ENCODE data around the gene C10orf67.
"Not testable (repeated sequence)": the region's sequence is repeated elsewhere in the genome, so short reads cannot be mapped to it uniquely, and the experiment has no call there.

The C10orf67 gene

DNA sequence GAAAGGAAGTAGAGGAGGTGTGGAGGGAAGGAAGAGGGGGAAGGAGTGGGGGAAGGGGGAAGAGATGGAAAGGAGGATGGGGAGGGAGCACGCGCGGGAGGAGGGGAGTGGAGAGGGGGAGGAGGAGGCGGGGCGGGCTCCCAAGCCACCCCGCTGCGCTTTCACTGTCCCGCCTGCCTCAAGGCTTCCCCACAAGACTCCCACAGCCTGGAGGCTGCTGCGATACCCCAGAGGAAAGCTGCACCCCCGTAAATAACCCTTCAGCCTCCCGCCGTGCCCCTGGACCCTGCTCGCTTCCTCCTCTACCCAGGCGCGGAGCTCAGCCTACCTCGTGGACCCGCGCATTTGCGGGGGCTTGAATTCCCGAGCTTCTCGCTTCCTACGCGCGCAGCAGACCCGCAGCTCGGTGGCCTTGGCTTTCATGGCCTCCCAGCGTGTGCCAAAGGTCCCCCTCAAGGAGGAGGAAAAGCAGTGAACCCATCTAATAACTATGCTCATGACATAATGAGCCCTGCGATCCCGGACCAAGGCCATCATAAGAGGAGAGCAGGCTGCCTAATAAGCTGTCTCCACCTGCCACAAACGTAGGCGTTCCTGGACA, at the start of gene C10orf67:
TSS of gene C10orf67 (minus strand) at position 557 of the 601 bp plus-strand sequence. CDS start at position 534, 23 bp downstream.
- peak; percentile 23 for DNase-seq

DNA sequence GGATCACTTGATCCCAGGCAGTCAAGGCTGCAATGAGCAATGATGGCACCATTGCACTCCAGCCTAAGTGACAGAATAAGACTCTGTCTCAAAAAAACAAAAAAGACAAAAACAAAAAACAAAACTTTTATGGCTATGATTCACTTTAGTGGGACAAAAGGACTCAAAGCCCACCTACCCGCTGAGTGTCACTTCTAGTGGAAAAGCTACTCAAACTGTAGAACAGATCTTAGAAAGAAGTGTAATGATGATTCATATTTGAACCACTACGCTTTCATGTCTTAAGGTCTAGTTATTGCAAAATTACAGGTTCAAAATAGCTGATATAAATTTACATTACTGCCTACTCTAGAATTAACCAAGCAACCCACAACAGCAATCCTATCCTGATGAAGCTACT, 47.2 kb upstream of the C10orf67 start:
- no peak for DNase-seq

DNA sequence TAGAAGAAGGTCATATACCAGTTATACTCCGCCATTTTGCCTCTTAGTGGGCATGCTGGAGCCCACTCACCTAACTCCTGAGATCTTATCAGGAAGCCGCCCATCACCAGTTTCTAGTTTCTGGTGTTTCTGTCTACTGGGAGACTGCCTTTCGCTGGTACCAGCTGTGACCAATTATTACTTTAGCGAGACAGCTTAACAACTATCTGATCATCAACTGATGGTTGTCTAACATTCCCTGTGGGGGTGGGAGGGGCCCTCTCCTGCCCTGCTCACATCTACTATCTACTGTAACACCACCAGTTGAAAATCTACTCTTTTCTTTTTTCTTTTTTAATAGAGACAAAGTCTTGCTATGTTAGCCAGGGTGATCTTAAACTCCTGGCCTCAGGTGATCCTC, 46.2 kb upstream of the C10orf67 start:
- DNase-seq, result no peak

DNA sequence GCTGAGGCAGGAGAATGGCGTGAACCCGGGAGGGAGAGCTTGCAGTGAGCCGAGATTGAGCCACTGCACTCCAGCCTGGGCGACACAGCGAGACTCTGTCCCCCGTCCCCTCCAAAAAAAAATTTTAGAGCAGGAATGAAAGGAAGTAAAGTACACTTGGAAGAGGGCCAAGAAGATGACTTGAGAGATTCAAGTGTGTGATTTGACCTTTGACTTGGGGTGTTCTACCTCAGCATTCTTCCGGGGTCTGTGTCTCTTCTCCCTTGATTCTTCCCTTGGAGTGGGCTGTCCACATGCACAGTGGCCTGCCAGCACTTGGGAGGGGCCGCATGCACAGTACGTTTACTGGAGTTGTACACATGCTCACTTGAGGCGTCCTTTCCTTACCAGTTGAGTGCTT, 45.8 kb upstream of the C10orf67 start:
- not testable (repeated sequence) for DNase-seq

DNA sequence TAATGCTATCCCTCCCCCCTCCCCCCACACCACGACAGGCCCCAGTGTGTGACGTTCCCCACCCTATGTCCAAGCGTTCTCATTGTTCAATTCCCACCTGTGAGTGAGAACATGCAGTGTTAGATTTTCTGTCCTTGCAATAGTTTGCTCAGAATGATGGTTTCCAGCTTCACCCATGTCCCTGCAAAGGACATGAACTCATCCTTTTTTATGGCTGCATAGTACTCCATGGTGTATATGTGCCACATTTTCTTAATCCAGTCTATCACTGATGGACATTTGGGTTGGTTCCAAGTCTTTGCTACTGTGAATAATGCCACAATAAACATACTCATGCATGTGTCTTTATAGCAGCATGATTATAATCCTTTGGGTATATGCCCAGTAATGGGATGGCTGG, 42.9 kb upstream of the C10orf67 start:
- not testable (repeated sequence) for DNase-seq

DNA sequence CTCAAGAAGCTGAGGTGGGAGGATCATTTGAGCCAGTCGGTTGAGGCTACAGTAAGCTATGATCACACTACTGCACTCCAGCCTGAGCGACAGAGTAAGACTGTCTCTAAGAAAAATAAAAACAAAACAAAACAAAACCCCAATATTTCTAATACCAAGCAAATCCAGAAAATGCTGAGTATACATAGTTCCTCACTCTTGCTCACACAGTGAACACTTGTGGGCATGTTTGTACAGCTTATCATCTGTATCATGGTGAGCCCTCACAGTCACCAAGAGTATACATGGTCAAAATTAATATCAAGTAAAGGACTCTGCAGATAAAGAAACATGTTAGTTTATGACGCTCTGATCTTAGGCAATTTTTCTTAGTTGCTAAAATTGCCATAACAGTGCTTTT, 41.5 kb upstream of the C10orf67 start:
- no peak for DNase-seq

DNA sequence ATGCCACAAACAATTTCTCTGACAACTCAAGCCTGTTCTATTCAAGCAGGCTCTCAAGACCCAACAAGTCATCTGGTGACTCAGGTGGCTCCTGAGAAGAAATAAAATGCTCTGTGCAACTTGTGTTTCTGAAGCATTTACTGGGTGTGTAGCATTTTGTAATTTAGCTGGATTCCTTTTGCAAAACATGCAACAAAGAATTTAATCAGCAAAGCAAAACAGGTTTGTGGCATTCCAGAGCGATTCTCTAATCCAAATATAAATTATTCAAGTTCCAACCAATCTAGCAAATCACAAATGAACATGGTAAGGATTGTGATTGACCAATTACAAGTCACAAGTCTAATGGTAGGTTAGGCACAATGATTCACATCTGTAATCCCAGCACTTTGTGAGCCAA, 39.8 kb upstream of the C10orf67 start:
- DNase-seq, result no peak

DNA sequence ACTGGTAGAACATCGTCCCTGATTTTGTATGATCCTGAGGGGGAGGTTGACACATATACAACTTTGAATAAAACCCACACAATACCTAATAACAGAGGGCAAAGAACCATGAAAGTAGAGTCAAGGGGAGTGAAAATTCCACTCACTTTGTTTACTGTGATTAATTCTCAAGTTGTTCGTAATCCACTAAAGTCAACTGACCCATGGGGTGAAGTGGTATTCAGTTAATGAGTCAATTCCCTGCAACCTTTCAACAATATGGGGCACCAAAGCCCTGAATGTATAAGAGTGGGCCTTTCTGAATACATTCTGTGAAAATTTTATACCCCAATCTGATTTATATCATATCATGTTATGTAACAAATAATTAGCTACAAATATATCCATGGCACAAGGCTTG, 39.0 kb upstream of the C10orf67 start:
- DNase-seq, result no peak

DNA sequence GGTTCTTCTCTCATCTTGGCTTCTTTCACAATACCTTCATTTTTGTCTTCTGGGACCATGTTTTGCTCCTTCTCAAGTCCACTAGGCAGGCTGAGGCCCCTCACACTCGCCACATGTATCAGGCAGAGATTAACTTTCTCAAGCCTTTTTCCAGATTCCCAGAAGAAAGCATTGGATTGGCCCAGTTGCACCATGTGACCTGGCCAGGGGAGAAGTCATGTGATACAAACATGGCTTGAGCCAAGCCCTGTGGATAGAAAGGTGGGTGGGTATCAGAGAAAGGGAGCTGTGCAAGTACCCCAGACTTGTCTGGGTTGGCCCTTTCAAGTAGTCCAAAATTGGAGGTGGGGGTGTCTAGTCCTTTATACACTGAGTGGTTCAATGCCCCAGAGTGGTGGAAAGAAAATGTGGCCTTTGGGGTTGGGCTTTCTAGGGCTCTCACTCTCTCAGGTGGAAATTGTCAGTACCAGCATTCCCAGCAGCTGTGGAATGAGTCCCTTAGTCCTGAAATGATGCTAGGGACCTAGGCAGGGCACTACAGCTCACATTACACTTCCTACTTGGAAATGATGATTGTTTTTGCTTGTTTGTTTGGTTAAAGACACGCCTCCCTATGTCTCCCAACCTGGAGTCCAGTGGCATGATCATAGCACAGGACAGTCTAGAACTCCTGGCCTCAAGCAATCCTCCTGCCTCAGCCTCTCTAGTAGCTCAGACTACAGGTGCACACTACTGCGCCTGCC, 36.9 kb upstream of the C10orf67 start:
- DNase-seq, result no peak

DNA sequence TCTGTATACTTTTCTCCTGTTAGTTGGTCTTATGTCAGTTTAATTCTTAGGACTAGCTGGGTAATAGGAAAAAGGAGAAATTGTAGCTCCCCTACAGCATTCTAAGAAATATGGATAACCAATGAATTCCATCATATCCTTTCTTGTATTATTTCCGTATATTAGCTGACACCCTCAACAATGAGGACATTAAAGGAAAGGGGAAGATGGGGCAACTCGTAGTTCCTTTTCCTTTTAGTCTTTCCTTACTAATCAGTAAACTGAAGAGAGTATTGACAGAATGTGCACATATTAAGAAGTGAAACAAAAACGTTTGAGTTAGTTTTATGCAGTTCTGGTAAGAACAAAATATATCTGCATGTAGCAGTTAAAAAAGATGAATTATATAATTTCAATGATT, 35.1 kb upstream of the C10orf67 start:
- DNase-seq, result no peak

DNA sequence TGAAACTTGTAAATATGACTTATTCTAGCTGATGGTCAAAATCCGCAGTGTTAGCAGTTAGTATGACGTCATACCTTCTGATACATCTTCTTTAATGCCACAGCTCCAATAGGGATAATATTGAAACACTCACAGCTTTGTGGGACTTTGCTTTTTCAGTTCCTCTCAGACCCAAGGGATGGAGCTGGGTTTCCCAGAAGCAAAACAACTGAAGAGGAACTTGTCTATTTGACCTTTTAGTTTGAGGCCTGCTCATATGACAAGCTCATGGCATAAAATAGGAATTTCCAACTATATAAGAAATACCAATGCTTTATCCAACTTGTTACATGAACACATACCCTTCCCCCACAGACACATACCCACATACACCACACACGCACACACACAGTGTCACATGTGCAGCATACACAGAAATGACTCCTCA, 31.6 kb upstream of the C10orf67 start:
- peak; percentile 43 for DNase-seq

DNA sequence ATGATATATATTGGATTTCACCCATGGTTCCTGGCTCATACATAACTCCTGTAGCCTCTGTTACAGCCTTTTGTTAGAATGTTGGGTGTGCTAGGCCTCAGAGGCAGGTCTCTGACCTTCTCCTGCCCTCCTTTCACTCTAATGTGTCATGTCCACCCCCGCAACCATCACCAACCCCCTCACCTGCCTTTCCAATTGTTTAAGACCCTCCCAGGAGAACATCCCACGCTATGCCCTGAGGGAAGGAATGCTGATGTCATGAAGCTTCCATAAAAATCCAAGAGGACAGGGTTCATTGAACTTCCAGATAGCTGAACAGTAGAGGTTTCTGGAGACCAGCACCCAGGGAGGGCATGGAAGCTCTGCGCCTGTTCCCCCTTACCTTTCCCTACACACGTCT, 30.8 kb upstream of the C10orf67 start:
- no peak for DNase-seq

DNA sequence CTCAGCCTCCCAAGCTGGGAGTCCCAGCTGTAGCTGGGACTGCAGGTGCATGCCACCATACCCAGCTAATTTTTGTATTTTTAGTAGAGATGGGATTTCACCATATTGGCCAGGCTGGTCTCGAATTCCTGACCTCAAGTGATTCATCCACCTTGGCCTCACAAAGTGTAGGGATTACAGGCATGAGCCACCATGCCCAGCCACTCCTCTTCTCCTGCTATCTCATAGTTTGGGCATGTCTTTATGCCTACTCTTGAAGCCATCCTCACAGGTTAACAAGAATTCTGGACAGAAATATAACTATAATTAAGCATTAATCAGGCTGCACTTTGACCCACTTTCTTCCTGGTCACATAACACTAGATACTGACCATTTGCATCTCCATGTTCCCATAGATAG, 28.6 kb upstream of the C10orf67 start:
- DNase-seq, result no peak

DNA sequence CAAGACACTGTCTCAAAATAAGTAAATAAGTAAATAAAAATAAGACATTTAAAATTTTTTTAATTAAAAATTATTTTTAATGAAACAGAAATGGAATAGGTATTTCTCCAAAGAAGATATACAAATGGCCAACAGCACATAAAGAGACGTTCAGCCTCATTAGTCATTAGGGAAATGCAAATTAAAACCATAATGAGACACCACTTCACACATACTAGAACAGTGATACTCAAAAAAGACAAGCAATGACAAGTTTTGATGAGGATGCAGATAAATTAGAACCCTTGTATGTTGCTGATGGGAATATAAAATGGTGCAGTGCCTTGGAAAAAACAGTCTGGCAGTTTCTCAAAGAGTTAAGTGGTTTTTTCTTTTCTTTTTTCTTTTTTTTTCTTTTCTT, 26.5 kb upstream of the C10orf67 start:
- DNase-seq, result no peak

DNA sequence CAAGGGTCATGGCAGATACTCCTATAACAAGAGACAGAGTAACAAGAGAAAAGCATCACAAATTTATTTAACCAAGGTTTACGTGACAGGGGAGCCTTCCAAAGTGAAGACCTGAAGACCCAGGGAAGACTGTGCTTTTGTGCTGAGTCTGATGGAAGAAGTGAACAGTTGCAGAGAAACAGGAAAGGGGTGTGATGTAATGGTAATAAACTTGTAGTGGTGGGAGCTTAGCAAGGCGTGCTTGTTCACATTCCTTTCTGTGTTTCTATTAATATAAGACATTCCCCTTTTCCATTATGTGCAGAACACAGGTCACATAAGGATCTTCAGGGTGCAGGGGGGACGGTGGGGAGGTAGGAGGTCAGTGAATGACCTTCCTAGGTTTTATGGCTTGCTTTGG, 25.5 kb upstream of the C10orf67 start:
- no peak for DNase-seq

DNA sequence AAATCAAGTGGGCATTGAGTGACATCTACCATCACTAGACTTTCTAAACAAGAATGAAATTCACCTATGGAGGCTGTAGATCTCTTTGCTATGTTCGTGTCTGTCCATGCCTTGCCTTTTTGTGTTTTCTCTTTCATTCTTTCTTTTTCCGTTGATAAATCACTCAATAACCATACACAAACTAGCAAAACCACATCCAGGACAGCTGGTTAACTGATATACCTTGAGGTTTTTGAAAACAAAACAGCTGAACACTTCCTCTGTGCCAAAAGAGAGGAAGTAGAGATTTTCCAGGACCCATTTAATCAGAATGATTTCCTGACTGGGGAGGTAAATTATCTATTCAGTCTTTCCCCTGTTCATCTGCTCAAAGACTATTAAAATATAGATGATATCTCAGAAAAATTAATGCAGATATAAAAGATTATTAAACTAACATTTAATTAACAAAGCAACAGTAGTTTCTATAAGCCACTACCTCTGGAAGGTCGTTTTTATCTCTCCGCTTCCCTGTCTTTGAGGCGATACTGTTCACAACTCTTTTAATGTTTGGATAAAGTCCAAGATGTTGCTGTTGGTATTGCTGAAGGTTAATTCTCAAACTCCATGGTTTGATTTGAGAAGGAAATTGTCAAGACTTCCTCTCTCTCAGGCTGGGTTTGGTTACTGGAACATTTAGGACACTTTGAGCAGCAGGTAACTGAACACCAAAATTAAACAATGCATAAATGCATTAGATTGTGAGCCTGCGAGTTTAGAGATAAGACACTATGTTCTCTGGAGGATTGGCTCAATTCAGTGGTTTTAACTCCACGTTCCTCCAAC, 24.4 kb upstream of the C10orf67 start:
- no peak for DNase-seq

DNA sequence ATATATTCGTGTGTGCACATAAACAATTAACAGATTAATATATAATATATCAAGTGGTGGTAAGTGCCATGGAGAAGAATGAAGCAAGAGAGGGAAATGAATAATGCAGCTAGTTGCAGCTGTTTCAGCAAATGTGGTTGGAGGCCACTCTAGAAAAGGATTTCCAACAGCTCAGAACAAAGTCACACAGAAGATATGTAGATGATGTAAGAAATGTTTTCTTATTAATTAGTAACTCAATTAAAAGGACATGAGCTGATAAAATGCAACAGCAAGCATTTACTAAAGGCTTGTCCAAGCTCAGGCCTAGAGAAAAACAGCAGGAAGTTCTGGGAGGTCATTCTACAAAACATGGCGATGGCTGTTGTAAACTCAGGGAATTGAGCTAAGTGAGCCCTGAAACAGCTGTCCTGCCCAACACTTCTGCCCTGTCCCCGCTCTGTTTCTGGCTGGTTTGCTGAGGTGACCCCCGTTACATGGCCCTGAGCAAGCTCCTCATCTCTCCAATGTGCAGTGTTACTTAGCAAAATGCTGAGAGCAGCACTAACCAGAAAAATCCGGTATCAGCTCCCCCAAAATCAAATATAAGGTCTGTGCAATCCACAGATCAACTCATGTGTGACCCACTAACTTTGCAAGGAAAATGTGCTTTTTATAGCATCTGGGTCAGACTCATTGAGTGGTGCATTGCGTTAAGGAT, 23.4 kb upstream of the C10orf67 start:
- DNase-seq, result no peak

DNA sequence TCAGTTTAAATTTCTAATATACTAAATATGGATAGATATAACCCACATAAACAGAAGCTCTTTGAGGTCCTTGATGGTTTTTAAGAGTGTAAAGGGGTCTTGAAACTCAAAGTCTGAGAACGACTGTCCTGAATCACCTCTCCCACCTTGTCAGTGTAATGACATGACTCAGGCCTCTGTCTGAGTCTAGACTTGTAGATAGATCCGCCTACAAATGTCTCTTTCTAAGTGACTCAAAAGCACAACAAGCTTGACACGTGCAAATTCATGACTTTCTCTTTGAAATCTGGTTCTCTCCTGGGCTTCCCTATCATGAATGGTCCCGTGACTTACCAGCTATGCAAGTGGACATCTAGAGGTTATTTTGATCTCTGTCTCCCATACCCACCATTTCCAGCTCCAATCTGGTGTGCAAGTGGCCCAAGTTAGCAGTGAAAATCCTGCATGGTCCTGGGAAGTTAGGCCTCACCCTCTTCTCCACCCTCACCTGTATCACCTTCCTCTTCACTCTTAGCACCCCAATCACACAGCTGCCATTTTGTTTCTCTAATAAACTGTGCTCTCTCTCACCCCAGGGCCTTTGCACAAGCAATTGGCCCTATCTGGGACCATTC, 20.9 kb upstream of the C10orf67 start:
- not testable (repeated sequence) for DNase-seq

DNA sequence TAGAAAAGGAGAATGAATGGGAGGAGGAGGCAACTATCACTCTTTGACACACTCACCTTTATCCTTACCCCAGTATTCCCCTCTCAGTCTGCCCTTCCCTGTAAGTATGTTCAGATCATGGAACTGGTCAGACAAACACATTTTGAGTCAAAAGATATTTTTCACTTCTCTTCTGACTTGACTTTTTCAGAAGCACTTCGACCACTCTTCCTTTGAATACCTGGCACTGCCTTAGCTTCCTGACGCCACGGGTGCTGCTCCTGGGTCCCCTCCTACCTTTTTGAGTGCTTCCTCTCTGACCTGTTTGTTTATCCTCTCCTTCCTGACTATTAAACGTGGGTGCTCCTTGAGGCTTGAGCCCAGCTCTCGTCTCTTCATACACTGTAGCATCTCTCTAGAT, 19.8 kb upstream of the C10orf67 start:
- no peak for DNase-seq

DNA sequence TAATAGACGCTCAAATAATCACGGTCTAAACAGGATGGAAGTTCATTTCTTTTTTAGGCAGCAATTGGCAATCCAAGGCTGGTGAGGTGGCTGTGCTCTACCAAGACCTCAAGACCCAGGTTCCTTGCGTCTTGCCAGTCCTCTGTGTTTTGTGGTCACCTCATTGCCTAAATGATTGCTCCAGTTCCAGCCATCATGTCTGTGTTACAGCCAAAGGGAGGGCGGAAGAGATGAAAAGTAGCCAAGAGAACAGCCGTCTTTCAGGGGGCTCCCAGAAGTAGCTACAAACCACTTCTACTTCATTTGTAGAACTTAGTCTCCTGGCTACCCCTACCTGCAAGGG, 19.2 kb upstream of the C10orf67 start:
- no peak for DNase-seq

DNA sequence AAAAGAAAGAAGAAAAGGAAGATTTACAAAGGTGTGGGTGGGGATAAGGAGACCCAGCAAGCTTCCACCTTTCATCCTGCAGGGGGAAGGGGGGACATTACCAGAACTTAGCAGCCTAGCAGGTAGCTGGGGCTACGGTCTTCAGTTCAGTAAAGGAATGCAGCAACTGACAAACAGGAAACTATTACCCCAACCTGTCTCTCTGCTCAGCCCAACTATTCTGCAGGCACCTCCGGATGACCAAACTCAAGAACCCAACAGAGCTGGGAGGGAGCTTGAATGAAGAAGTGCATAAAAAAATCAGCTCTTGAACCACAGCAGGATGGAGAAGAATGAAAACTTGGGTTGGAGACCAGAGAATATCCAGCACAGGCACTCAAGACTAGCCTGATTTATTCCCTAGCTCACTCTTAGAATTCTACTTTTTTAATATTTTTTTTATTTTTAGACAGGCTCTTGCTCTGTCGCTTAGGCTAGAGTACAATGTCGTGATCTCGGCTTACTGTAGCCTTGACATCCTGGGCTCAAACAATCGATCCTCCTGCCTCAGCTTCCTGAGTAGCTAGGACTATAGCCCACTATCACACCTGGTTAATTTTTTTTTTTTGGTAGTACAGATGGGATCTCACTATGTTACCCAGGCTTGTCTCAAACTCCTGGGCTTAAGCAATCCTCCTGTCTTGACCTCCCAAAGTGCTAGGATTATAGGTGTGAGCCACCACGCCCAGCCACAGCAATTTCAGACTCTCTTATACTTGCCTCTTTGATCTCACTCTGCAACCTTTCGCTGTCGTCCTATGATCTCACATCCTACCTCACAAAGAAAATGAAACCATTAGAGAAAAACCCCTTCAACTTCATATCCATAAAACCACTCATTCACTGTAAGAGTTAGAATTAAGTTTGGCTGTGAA, 18.5 kb upstream of the C10orf67 start:
- peak; percentile 29 for DNase-seq
